Tibial nerve (tissue), 4 donors: ENCODE data around the gene NOC4L.

Experiments used
- EP300 ChIP-seq, 2 donors: sonication (generic); formaldehyde crosslinking; IDR thresholded peaks; one replicate each; pipeline ENCODE4 v1.6.1; 2017; ENCODE audit warnings: antibody characterized with exemption in 2 of 2, mild to moderate bottlenecking in 1 of 2
- POLR2A ChIP-seq, 2 donors: fragments of 450-650 bp; IDR thresholded peaks; one replicate each; pipeline ENCODE4 v1.6.1; 2017; ENCODE audit warnings: antibody characterized with exemption in 2 of 2, mild to moderate bottlenecking in 2 of 2, moderate library complexity in 2 of 2
- TF ChIP-seq, protein P1 (sequence below), 5 experiments: fragments of 200-600 bp in 3 of 5; fragments of 450-650 bp in 2 of 5; sonication (generic) in 3 of 5; IDR thresholded peaks; one replicate each; pipeline ENCODE4 v1.5.1; 2016 to 2019; ENCODE audit warnings: antibody characterized with exemption in 5 of 5, mild to moderate bottlenecking in 3 of 5, moderate library complexity in 2 of 5

DNA sequence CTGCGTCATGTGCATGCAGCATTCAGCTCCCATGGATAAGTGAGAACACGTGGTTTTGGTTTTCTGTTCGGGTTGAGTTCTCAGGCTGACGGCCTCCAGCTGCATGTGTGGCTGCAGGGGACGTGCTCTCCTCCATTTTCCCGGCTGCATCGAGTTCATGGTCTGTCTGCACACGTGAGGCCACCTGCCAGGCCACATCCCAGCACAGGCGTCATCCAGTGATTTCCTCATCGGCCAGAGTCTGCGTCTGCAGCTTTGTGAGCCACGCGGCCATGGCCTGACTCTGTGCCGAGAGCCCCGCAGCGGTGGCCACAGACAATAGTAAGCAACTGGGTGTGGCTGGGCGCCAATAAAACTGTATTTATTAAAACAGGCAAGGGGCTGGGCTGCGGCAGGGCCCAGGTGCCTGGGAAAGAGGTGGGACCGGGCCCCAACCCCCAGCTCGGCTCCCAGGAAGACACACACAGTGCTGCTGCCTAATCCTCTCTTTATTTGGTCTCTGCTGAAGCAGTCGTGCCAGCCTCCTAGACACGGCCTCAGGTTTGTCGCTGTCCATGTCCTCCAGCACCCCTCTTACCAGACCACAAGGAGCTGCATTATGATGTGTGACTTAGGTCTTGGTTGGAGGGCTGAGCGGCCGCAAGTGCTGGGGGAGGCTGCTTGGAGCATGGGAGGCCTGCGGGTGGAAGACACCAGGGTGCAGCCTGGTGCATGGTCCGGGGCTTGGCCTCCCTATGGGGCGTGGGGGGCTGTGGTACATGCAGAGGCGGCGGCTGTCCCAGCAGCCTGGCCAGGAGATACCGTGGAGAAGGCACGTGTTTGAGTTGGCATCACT is 52.0 kb downstream of the NOC4L start:
- TF ChIP-seq, protein P1, sequence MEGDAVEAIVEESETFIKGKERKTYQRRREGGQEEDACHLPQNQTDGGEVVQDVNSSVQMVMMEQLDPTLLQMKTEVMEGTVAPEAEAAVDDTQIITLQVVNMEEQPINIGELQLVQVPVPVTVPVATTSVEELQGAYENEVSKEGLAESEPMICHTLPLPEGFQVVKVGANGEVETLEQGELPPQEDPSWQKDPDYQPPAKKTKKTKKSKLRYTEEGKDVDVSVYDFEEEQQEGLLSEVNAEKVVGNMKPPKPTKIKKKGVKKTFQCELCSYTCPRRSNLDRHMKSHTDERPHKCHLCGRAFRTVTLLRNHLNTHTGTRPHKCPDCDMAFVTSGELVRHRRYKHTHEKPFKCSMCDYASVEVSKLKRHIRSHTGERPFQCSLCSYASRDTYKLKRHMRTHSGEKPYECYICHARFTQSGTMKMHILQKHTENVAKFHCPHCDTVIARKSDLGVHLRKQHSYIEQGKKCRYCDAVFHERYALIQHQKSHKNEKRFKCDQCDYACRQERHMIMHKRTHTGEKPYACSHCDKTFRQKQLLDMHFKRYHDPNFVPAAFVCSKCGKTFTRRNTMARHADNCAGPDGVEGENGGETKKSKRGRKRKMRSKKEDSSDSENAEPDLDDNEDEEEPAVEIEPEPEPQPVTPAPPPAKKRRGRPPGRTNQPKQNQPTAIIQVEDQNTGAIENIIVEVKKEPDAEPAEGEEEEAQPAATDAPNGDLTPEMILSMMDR (IDR thresholded peaks at IDR 0.05) = no peak
- no peak for TF ChIP-seq EP300 (IDR thresholded peaks at IDR 0.05)
- TF ChIP-seq POLR2A (IDR thresholded peaks at IDR 0.05) = no peak
